HG03025 (cell line): Measurements from ENCODE around the gene LRP6.
"Not testable (repeated sequence)": the region's sequence is repeated elsewhere in the genome, so short reads cannot be mapped to it uniquely, and the experiment has no call there.

Source experiments
- ATAC-seq: cut with Tn5 transposase; IDR thresholded peaks from one replicate; pipeline ENCODE4 v1.9.1; 2021; ENCODE audit warnings: mild to moderate bottlenecking, moderate library complexity; ENCODE audit not compliant: unreplicated experiment, low FRiP score

LRP6 gene

GRCh38 chr12:12266873-12267741 is at the start of gene LRP6:
TSS of gene LRP6 (minus strand) at chr12:12267044. CDS start at chr12:12266735, 309 bp downstream.
- peak; percentile 47 for ATAC-seq

GRCh38 chr12:12315838-12316237 is 49.0 kb upstream of the LRP6 start:
- no peak for ATAC-seq

- ATAC-seq = not testable (repeated sequence)
These were observed 43.9 kb upstream of the LRP6 start for GRCh38 chr12:12310695-12311094.

GRCh38 chr12:12305568-12306300 is 38.9 kb upstream of the LRP6 start:
- no peak for ATAC-seq

- ATAC-seq = no peak
These were observed 36.1 kb upstream of the LRP6 start for GRCh38 chr12:12302976-12303375.

GRCh38 chr12:12301122-12301521 is 34.3 kb upstream of the LRP6 start:
- no peak for ATAC-seq

GRCh38 chr12:12297201-12297830 is 30.5 kb upstream of the LRP6 start:
- ATAC-seq = no peak

- ATAC-seq = no peak
These were observed 27.6 kb upstream of the LRP6 start for GRCh38 chr12:12294215-12295005.

GRCh38 chr12:12290206-12290605 is 23.4 kb upstream of the LRP6 start:
- ATAC-seq = no peak

- no peak for ATAC-seq
These were observed 19.6 kb upstream of the LRP6 start for GRCh38 chr12:12286441-12286840.

GRCh38 chr12:12282761-12283425 is 16.0 kb upstream of the LRP6 start:
- no peak for ATAC-seq

- no peak for ATAC-seq
These were observed 15.4 kb upstream of the LRP6 start for GRCh38 chr12:12282202-12282601.

GRCh38 chr12:12281134-12281533 is 14.3 kb upstream of the LRP6 start:
- no peak for ATAC-seq

- ATAC-seq = no peak
These were observed 12.1 kb upstream of the LRP6 start for GRCh38 chr12:12278899-12279298.

- no peak for ATAC-seq
These were observed 9.0 kb upstream of the LRP6 start for GRCh38 chr12:12275874-12276273.

- ATAC-seq = no peak
These were observed 6.6 kb upstream of the LRP6 start for GRCh38 chr12:12273291-12273957.

- no peak for ATAC-seq
These were observed 6.0 kb upstream of the LRP6 start for GRCh38 chr12:12272869-12273268.

- ATAC-seq = no peak
These were observed 3.4 kb upstream of the LRP6 start for GRCh38 chr12:12270226-12270625.

- no peak for ATAC-seq
These were observed 927 bp upstream of the LRP6 start for GRCh38 chr12:12267742-12268200.
